ENCODE results near the gene E2F2. TPM values are rescaled to one million over a fixed set of nuclear protein-coding genes. Genes with fewer than 3 reads are reported as not detected.

E2F2 gene
- total and polyA plus RNA-seq, 4 experiments from 2014 or later: 0.69 to 1.2 (median 1.1) TPM

- CTCF ChIA-PET (ENCODE audit: partially characterized antibody): interaction anchor here (0.7 to 30.3 kb wide), 25 partner anchors 9 to 117 kb away, joined by 3 to 924 read pairs (median 3); partner anchors contain the start of genes ASAP3 and ID3
- intact Hi-C loops (cut with micrococcal nuclease): loop anchor here (1.0 kb wide), 1 partner anchor 11 kb away; no protein-coding TSS in a partner anchor
Observed at GRCh38 chr1:23528250-23528978, 2.6 kb downstream of the E2F2 start.

GRCh38 chr1:23527900-23528249 is 3.2 kb downstream of the E2F2 start:
- ChIA-PET CTCF (ENCODE audit: partially characterized antibody) (interaction anchor here (0.8 to 30.3 kb wide), 24 partner anchors 8 to 118 kb away, joined by 3 to 924 read pairs (median 4); partner anchors contain the start of genes ASAP3 and ID3), POLR2A (ENCODE audit: partially characterized antibody) (interaction anchor here (0.9 to 11.2 kb wide), 17 partner anchors 11 to 409 kb away, joined by 3 to 135 read pairs (median 11); partner anchors contain the start of genes ASAP3 and HNRNPR)
- peak overlapping the region; percentile 60 for H3K27ac ChIP-seq (ENCODE audit: low read depth, low read length)
- no peaks in the 10 kb centered on the region for H3K36me3 ChIP-seq (ENCODE audit: insufficient read depth, low read length)
- intact Hi-C loops (cut with micrococcal nuclease): loop anchor here (1.0 kb wide), 1 partner anchor 11 kb away; no protein-coding TSS in a partner anchor
- Mint-ChIP-seq H3K4me1 (peaks cover 62 to 93% (median 83%) of the 10 kb centered on the region in 4 donors), H3K9me3 (peaks cover 0 to 3% (median 0%) of the 10 kb centered on the region in 8 donors), H3K27me3 (no peaks in the 10 kb centered on the region), H3K27ac (peak overlapping the region; percentile 88 to 97 (median 94)), H3K4me3 (peak overlapping the region; percentile 80 to 93 (median 85)), H3K36me3 (no peaks in the 10 kb centered on the region)
- H3K4me3 ChIP-seq (ENCODE audit: low read length in 2 of 2): peak overlapping the region in 1 of 2 donors; percentile 53
- DNase-seq: no peak
- no peaks in the 10 kb centered on the region for H3K27me3 ChIP-seq (ENCODE audit: insufficient read depth, low read length)
- no peaks in the 10 kb centered on the region for H3K9me3 ChIP-seq (ENCODE audit: control insufficient read depth in 1 of 2, low read length in 2 of 2)
- peaks cover 89% of the 10 kb centered on the region for H3K4me1 ChIP-seq (ENCODE audit: insufficient read depth, low read length)

More at GRCh38 chr1:23528250-23528978, 2.6 kb downstream of the E2F2 start:
- H3K4me3 Mint-ChIP-seq: peak overlapping the region; percentile 80 to 93 (median 85)
- peaks cover 67 to 96% (median 86%) of the 10 kb centered on the region in 4 donors for H3K4me1 Mint-ChIP-seq
- H3K4me3 ChIP-seq (ENCODE audit: low read length in 2 of 2): peak overlapping the region; percentile 14 to 53
- no peaks in the 10 kb centered on the region for H3K27me3 ChIP-seq (ENCODE audit: insufficient read depth, low read length)
- no peaks in the 10 kb centered on the region for H3K36me3 Mint-ChIP-seq
- DNase-seq: peak; percentile 82 to 89 (median 84)
- H3K36me3 ChIP-seq (ENCODE audit: insufficient read depth, low read length): no peaks in the 10 kb centered on the region
- peaks cover 92% of the 10 kb centered on the region for H3K4me1 ChIP-seq (ENCODE audit: insufficient read depth, low read length)
- H3K27ac ChIP-seq (ENCODE audit: low read depth, low read length): peak overlapping the region; percentile 60
- POLR2A ChIA-PET (ENCODE audit: partially characterized antibody): interaction anchor here (0.9 to 11.2 kb wide), 20 partner anchors 9 to 409 kb away, joined by 3 to 135 read pairs (median 8); partner anchors contain the start of genes ASAP3, HNRNPR and TCEA3
- no peaks in the 10 kb centered on the region for H3K9me3 ChIP-seq (ENCODE audit: control insufficient read depth in 1 of 2, low read length in 2 of 2)
- H3K27me3 Mint-ChIP-seq: no peaks in the 10 kb centered on the region
- peak overlapping the region; percentile 88 to 97 (median 94) for H3K27ac Mint-ChIP-seq
- H3K9me3 Mint-ChIP-seq: peaks cover 0 to 3% (median 0%) of the 10 kb centered on the region in 8 donors

GRCh38 chr1:23527366-23527765 is 3.7 kb downstream of the E2F2 start:
- no peaks in the 10 kb centered on the region for H3K27me3 ChIP-seq (ENCODE audit: insufficient read depth, low read length)
- H3K4me3 ChIP-seq (ENCODE audit: low read length in 2 of 2): no peak overlapping the region
- no peak for DNase-seq
- peaks cover 0 to 3% (median 0%) of the 10 kb centered on the region in 8 donors for H3K9me3 Mint-ChIP-seq
- H3K27me3 Mint-ChIP-seq: no peaks in the 10 kb centered on the region
- H3K4me1 Mint-ChIP-seq: peaks cover 63 to 93% (median 85%) of the 10 kb centered on the region in 4 donors
- H3K36me3 ChIP-seq (ENCODE audit: insufficient read depth, low read length): no peaks in the 10 kb centered on the region
- H3K9me3 ChIP-seq (ENCODE audit: control insufficient read depth in 1 of 2, low read length in 2 of 2): no peaks in the 10 kb centered on the region
- POLR2A ChIA-PET (ENCODE audit: partially characterized antibody): interaction anchor here (0.7 to 11.2 kb wide), 14 partner anchors 10 to 408 kb away, joined by 3 to 135 read pairs (median 19); partner anchors contain the start of gene ASAP3
- peak overlapping the region in 7 of 8 donors; percentile 80 to 93 (median 86) for H3K4me3 Mint-ChIP-seq
- peak overlapping the region; percentile 75 to 97 (median 93) for H3K27ac Mint-ChIP-seq
- CTCF ChIA-PET (ENCODE audit: partially characterized antibody): interaction anchor here (1.0 to 30.3 kb wide), 14 partner anchors 11 to 111 kb away, joined by 3 to 924 read pairs (median 6); partner anchors contain the start of gene ASAP3
- H3K27ac ChIP-seq (ENCODE audit: low read depth, low read length): peak overlapping the region; percentile 60
- peaks cover 0 to 2% of the 10 kb centered on the region in 2 donors for H3K36me3 Mint-ChIP-seq
- peaks cover 88% of the 10 kb centered on the region for H3K4me1 ChIP-seq (ENCODE audit: insufficient read depth, low read length)
- intact Hi-C loops (cut with micrococcal nuclease): no loop called here

- H3K27ac Mint-ChIP-seq: peak overlapping the region; percentile 82 to 97 (median 93)
Observed at GRCh38 chr1:23526329-23527041, 4.5 kb downstream of the E2F2 start.

GRCh38 chr1:23525558-23526250 is 5.3 kb downstream of the E2F2 start:
- H3K27ac Mint-ChIP-seq: peak overlapping the region; percentile 82 to 97 (median 93)
- H3K4me3 Mint-ChIP-seq: peak overlapping the region; percentile 63 to 93 (median 73)
- no peaks in the 10 kb centered on the region for H3K27me3 Mint-ChIP-seq
- Histone ChIP-seq H3K36me3 (ENCODE audit: insufficient read depth, low read length) (no peaks in the 10 kb centered on the region), H3K9me3 (ENCODE audit: control insufficient read depth in 1 of 2, low read length in 2 of 2) (no peaks in the 10 kb centered on the region), H3K4me3 (ENCODE audit: low read length in 2 of 2) (peak overlapping the region; percentile 6 to 44), H3K4me1 (ENCODE audit: insufficient read depth, low read length) (peaks cover 77% of the 10 kb centered on the region), H3K27me3 (ENCODE audit: insufficient read depth, low read length) (no peaks in the 10 kb centered on the region), H3K27ac (ENCODE audit: low read depth, low read length) (peak overlapping the region; percentile 60)
- H3K9me3 Mint-ChIP-seq: no peaks in the 10 kb centered on the region
- H3K4me1 Mint-ChIP-seq: peaks cover 55 to 89% (median 79%) of the 10 kb centered on the region in 4 donors
- DNase-seq: peak in 2 of 5 donors; percentile 14 to 24
- POLR2A ChIA-PET (ENCODE audit: partially characterized antibody): interaction anchor here (0.6 to 9.5 kb wide), 14 partner anchors 8 to 112 kb away, joined by 3 to 69 read pairs (median 16); partner anchors contain the start of genes ASAP3 and ID3
- intact Hi-C loops (cut with micrococcal nuclease): no loop called here
- peaks cover 0 to 4% of the 10 kb centered on the region in 2 donors for H3K36me3 Mint-ChIP-seq
- CTCF ChIA-PET (ENCODE audit: partially characterized antibody): interaction anchor here (1.2 to 30.3 kb wide), 9 partner anchors 9 to 112 kb away, joined by 3 to 924 read pairs (median 9); no protein-coding TSS in a partner anchor

More at GRCh38 chr1:23526329-23527041, 4.5 kb downstream of the E2F2 start:
- Histone ChIP-seq H3K27me3 (ENCODE audit: insufficient read depth, low read length) (no peaks in the 10 kb centered on the region), H3K27ac (ENCODE audit: low read depth, low read length) (peak overlapping the region; percentile 60), H3K36me3 (ENCODE audit: insufficient read depth, low read length) (no peaks in the 10 kb centered on the region), H3K4me1 (ENCODE audit: insufficient read depth, low read length) (peaks cover 79% of the 10 kb centered on the region), H3K4me3 (ENCODE audit: low read length in 2 of 2) (peak overlapping the region; percentile 6 to 44), H3K9me3 (ENCODE audit: control insufficient read depth in 1 of 2, low read length in 2 of 2) (no peaks in the 10 kb centered on the region)
- peaks cover 0 to 4% of the 10 kb centered on the region in 2 donors for H3K36me3 Mint-ChIP-seq
- H3K4me3 Mint-ChIP-seq: peak overlapping the region; percentile 31 to 93 (median 73)
- POLR2A ChIA-PET (ENCODE audit: partially characterized antibody): interaction anchor here (0.7 to 11.2 kb wide), 10 partner anchors 7 to 111 kb away, joined by 4 to 135 read pairs (median 20); partner anchors contain the start of gene ID3
- intact Hi-C loops (cut with micrococcal nuclease): no loop called here
- peaks cover 58 to 93% (median 81%) of the 10 kb centered on the region in 4 donors for H3K4me1 Mint-ChIP-seq
- H3K27me3 Mint-ChIP-seq: no peaks in the 10 kb centered on the region
- DNase-seq: no peak
- CTCF ChIA-PET (ENCODE audit: partially characterized antibody): interaction anchor here (1.7 to 30.3 kb wide), 8 partner anchors 10 to 112 kb away, joined by 5 to 924 read pairs (median 19); no protein-coding TSS in a partner anchor
- peaks cover 0 to 3% (median 0%) of the 10 kb centered on the region in 8 donors for H3K9me3 Mint-ChIP-seq

Data from CD4-positive, alpha-beta memory T cell (primary cell).